Glutamatergic neuron (in vitro differentiated cells): ENCODE measurements around the gene WFIKKN2. TPM values are rescaled to one million over a fixed set of nuclear protein-coding genes. Genes with fewer than 3 reads are reported as not detected.

Experiments
- DNase-seq: peaks from one replicate; pipeline ENCODE4 v3.0.0; 2022
- H3K27ac Mint-ChIP-seq: one replicate; pipeline ENCODE4 v1.8.0; 2020; ENCODE audit warnings: mild to moderate bottlenecking, mixed read lengths, inconsistent platforms; ENCODE audit not compliant: unreplicated experiment
- H3K27me3 Mint-ChIP-seq: one replicate; pipeline ENCODE4 v1.8.0; 2020; ENCODE audit warnings: mild to moderate bottlenecking, moderate library complexity, mixed read lengths, inconsistent platforms; ENCODE audit not compliant: unreplicated experiment
- H3K36me3 Mint-ChIP-seq: one replicate; pipeline ENCODE4 v1.8.0; 2020; ENCODE audit warnings: mild to moderate bottlenecking, mixed read lengths, inconsistent platforms; ENCODE audit not compliant: unreplicated experiment
- H3K4me1 Mint-ChIP-seq: one replicate; pipeline ENCODE4 v1.8.0; 2020; ENCODE audit warnings: mild to moderate bottlenecking, low read depth, mixed read lengths, inconsistent platforms; ENCODE audit not compliant: unreplicated experiment
- H3K4me3 Mint-ChIP-seq: one replicate; pipeline ENCODE4 v1.8.0; 2020; ENCODE audit warnings: mild to moderate bottlenecking, mixed read lengths, inconsistent platforms; ENCODE audit not compliant: unreplicated experiment
- H3K9me3 Mint-ChIP-seq: one replicate; pipeline ENCODE4 v1.8.0; 2020; ENCODE audit warnings: mild to moderate bottlenecking, moderate library complexity, mixed read lengths, inconsistent platforms; ENCODE audit not compliant: unreplicated experiment
- total RNA-seq: library from RNA; stranded (reverse); fragmentation: NEBNext Ultra II Directional; extraction: Animal tissue kit (Norgen Biotek cat#: 25700); gene quantifications from one replicate; pipeline ENCODE4 v1.2.1, GENCODE V29; 2021; ENCODE audit not compliant: unreplicated experiment
- TF ChIP-seq, protein P1 (sequence below): fragments of 200-600 bp; sonication (generic); IDR thresholded peaks from one replicate; pipeline ENCODE4 v1.5.0; 2021; ENCODE audit not compliant: partially characterized antibody, unreplicated experiment

The WFIKKN2 gene
- total RNA-seq, 1 donor from 2014 or later, result 3.5 TPM

GRCh38 chr17:50817838-50818237 is 17.5 kb upstream of the WFIKKN2 start:
- peaks cover 4% of the 10 kb centered on the region for H3K36me3 Mint-ChIP-seq
- H3K4me3 Mint-ChIP-seq, result no peak overlapping the region
- H3K9me3 Mint-ChIP-seq, result peaks cover 10% of the 10 kb centered on the region
- H3K27ac Mint-ChIP-seq, result no peak overlapping the region
- peaks cover 8% of the 10 kb centered on the region for H3K4me1 Mint-ChIP-seq
- H3K27me3 Mint-ChIP-seq, result peaks cover 4% of the 10 kb centered on the region
- TF ChIP-seq, protein P1, sequence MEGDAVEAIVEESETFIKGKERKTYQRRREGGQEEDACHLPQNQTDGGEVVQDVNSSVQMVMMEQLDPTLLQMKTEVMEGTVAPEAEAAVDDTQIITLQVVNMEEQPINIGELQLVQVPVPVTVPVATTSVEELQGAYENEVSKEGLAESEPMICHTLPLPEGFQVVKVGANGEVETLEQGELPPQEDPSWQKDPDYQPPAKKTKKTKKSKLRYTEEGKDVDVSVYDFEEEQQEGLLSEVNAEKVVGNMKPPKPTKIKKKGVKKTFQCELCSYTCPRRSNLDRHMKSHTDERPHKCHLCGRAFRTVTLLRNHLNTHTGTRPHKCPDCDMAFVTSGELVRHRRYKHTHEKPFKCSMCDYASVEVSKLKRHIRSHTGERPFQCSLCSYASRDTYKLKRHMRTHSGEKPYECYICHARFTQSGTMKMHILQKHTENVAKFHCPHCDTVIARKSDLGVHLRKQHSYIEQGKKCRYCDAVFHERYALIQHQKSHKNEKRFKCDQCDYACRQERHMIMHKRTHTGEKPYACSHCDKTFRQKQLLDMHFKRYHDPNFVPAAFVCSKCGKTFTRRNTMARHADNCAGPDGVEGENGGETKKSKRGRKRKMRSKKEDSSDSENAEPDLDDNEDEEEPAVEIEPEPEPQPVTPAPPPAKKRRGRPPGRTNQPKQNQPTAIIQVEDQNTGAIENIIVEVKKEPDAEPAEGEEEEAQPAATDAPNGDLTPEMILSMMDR, result no peak
- no peak for DNase-seq

GRCh38 chr17:50818261-50818660 is 17.1 kb upstream of the WFIKKN2 start:
- Mint-ChIP-seq H3K36me3 (peaks cover 4% of the 10 kb centered on the region), H3K4me1 (peaks cover 8% of the 10 kb centered on the region), H3K27ac (no peak overlapping the region), H3K27me3 (peaks cover 4% of the 10 kb centered on the region), H3K9me3 (peaks cover 10% of the 10 kb centered on the region), H3K4me3 (no peak overlapping the region)
- DNase-seq, result no peak
- TF ChIP-seq, protein P1, result no peak

- Mint-ChIP-seq H3K4me3 (no peak overlapping the region), H3K27ac (no peak overlapping the region), H3K36me3 (peaks cover 6% of the 10 kb centered on the region), H3K27me3 (peaks cover 4% of the 10 kb centered on the region), H3K9me3 (peaks cover 5% of the 10 kb centered on the region), H3K4me1 (peaks cover 8% of the 10 kb centered on the region)
- no peak for DNase-seq
- TF ChIP-seq, protein P1, result no peak
These were observed 16.3 kb upstream of the WFIKKN2 start for GRCh38 chr17:50818921-50819657.

DNA sequence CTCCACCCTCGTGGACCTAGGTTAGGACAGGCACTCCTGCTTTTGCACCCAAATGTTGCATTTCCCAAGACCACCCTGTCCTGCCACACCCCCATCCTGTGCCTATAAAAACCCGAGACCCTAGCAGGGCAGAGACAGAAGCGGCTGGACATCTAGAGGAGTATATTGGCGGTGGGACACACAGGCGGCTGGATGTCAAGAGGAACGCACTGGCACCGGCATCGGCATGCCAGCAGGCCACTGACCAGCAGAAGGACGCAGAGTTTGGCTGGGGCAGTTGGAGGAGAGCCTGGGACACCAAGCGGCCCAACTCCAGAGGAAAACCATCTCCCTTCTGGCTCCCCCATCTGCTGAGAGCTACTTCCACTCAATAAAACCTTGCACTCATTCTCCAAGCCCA is 14.7 kb upstream of the WFIKKN2 start:
- no peak overlapping the region for H3K4me3 Mint-ChIP-seq
- no peak overlapping the region for H3K27ac Mint-ChIP-seq
- H3K4me1 Mint-ChIP-seq, result peaks cover 8% of the 10 kb centered on the region
- H3K27me3 Mint-ChIP-seq, result peaks cover 6% of the 10 kb centered on the region
- H3K9me3 Mint-ChIP-seq, result peaks cover 3% of the 10 kb centered on the region
- no peak for DNase-seq
- TF ChIP-seq, protein P1, result no peak
- peaks cover 5% of the 10 kb centered on the region for H3K36me3 Mint-ChIP-seq

DNA sequence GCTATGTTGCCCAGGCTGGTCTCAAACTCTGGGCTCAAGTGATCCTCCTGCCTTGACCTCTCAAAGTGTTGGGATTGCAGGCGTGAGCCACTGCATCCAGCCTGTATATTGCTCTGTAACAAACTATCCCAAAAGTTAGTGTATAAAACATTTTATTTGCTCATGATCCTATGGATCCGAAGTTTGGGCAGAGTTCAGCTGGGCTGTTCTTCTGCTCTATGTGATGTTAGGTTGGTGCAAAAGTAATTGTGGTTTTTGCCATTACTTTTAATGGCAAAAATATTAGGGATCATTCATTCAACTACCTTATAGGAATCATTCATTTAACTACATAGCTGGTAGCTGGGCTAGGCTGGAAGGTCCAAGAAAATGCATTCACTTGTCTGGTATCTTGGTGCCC is 12.8 kb upstream of the WFIKKN2 start:
- H3K27me3 Mint-ChIP-seq, result peaks cover 7% of the 10 kb centered on the region
- TF ChIP-seq, protein P1, result no peak
- H3K4me1 Mint-ChIP-seq, result peaks cover 7% of the 10 kb centered on the region
- peaks cover 5% of the 10 kb centered on the region for H3K9me3 Mint-ChIP-seq
- no peak overlapping the region for H3K4me3 Mint-ChIP-seq
- no peak overlapping the region for H3K27ac Mint-ChIP-seq
- no peak for DNase-seq
- H3K36me3 Mint-ChIP-seq, result peaks cover 5% of the 10 kb centered on the region
